Raji (cell line): ENCODE measurements around the gene SOAT1.

Experiments used
- POLR2A ChIP-seq: IDR thresholded peaks from 2 replicates; pipeline ENCODE4 v1.6.1; 2011; ENCODE audit warnings: low read depth, low read length, control low read depth; ENCODE audit not compliant: insufficient read depth

Gene SOAT1

GRCh38 chr1:179297105-179297378 lies 3.4 kb downstream of the SOAT1 start:
- TF ChIP-seq POLR2A: no peak

- no peak for TF ChIP-seq POLR2A
Observed at GRCh38 chr1:179298952-179299351, 5.4 kb downstream of the SOAT1 start.

- TF ChIP-seq POLR2A: no peak
Observed at GRCh38 chr1:179300112-179300511, 6.5 kb downstream of the SOAT1 start.

GRCh38 chr1:179302070-179302469 lies 8.5 kb downstream of the SOAT1 start:
- no peak for TF ChIP-seq POLR2A

GRCh38 chr1:179303200-179303785 lies 9.7 kb downstream of the SOAT1 start:
- no peak for TF ChIP-seq POLR2A

GRCh38 chr1:179305450-179305849 lies 11.9 kb downstream of the SOAT1 start:
- TF ChIP-seq POLR2A: no peak

- no peak for TF ChIP-seq POLR2A
Observed at GRCh38 chr1:179310291-179310690, 16.7 kb downstream of the SOAT1 start.

- no peak for TF ChIP-seq POLR2A
Observed at GRCh38 chr1:179310721-179311120, 17.1 kb downstream of the SOAT1 start.

GRCh38 chr1:179311149-179311700 lies 17.6 kb downstream of the SOAT1 start:
- no peak for TF ChIP-seq POLR2A

- TF ChIP-seq POLR2A: no peak
Observed at GRCh38 chr1:179313004-179313403, 19.4 kb downstream of the SOAT1 start.

- no peak for TF ChIP-seq POLR2A
Observed at GRCh38 chr1:179314928-179315327, 21.3 kb downstream of the SOAT1 start.

GRCh38 chr1:179318491-179318890 lies 24.9 kb downstream of the SOAT1 start:
- no peak for TF ChIP-seq POLR2A

- TF ChIP-seq POLR2A: no peak
Observed at GRCh38 chr1:179321533-179322216, 28.1 kb downstream of the SOAT1 start.

GRCh38 chr1:179322557-179322956 lies 29.0 kb downstream of the SOAT1 start:
- TF ChIP-seq POLR2A: no peak

- no peak for TF ChIP-seq POLR2A
Observed at GRCh38 chr1:179323436-179323835, 29.8 kb downstream of the SOAT1 start.

- TF ChIP-seq POLR2A: no peak
Observed at GRCh38 chr1:179325836-179326235, 32.2 kb downstream of the SOAT1 start.

GRCh38 chr1:179326746-179327145 lies 33.1 kb downstream of the SOAT1 start:
- TF ChIP-seq POLR2A: no peak
